ENCODE results near the gene PAQR5.
"Not testable (repeated sequence)": the region's sequence is repeated elsewhere in the genome, so short reads cannot be mapped to it uniquely, and the experiment has no call there.

PAQR5 gene

GRCh38 chr15:69316291-69316690 lies 17.6 kb downstream of the PAQR5 start:
- DNase-seq (ENCODE audit: low read depth) = no peak

GRCh38 chr15:69317392-69317841 lies 18.7 kb downstream of the PAQR5 start:
- DNase-seq (ENCODE audit: low read depth) = no peak

- no peak for DNase-seq (ENCODE audit: low read depth)
Measured at GRCh38 chr15:69318033-69318432, 19.3 kb downstream of the PAQR5 start.

GRCh38 chr15:69319384-69320375 lies 21.0 kb downstream of the PAQR5 start:
- no peak for DNase-seq (ENCODE audit: low read depth)

- no peak for DNase-seq (ENCODE audit: low read depth)
Measured at GRCh38 chr15:69320977-69321554, 22.4 kb downstream of the PAQR5 start.

- peak; percentile 30 for DNase-seq (ENCODE audit: low read depth)
Measured at GRCh38 chr15:69323893-69324430, 25.2 kb downstream of the PAQR5 start.

- no peak for DNase-seq (ENCODE audit: low read depth)
Measured at GRCh38 chr15:69324565-69324964, 25.9 kb downstream of the PAQR5 start.

- DNase-seq (ENCODE audit: low read depth) = no peak
Measured at GRCh38 chr15:69325456-69325971, 26.8 kb downstream of the PAQR5 start.

- DNase-seq (ENCODE audit: low read depth) = no peak
Measured at GRCh38 chr15:69328080-69328479, 29.4 kb downstream of the PAQR5 start.

- no peak for DNase-seq (ENCODE audit: low read depth)
Measured at GRCh38 chr15:69328739-69329138, 30.0 kb downstream of the PAQR5 start.

GRCh38 chr15:69337138-69337537 lies 38.4 kb downstream of the PAQR5 start:
- peak; percentile 79 for DNase-seq (ENCODE audit: low read depth)

GRCh38 chr15:69338535-69339213 lies 40.0 kb downstream of the PAQR5 start:
- DNase-seq (ENCODE audit: low read depth) = peak; percentile 10

- not testable (repeated sequence) for DNase-seq (ENCODE audit: low read depth)
Measured at GRCh38 chr15:69339214-69339543, 40.5 kb downstream of the PAQR5 start.

GRCh38 chr15:69340243-69340900 lies 41.7 kb downstream of the PAQR5 start:
- no peak for DNase-seq (ENCODE audit: low read depth)

- no peak for DNase-seq (ENCODE audit: low read depth)
Measured at GRCh38 chr15:69341356-69341755, 42.6 kb downstream of the PAQR5 start.

- no peak for DNase-seq (ENCODE audit: low read depth)
Measured at GRCh38 chr15:69342460-69343076, 43.9 kb downstream of the PAQR5 start.

GRCh38 chr15:69343133-69343532 lies 44.4 kb downstream of the PAQR5 start:
- DNase-seq (ENCODE audit: low read depth) = no peak

GRCh38 chr15:69344238-69344637 lies 45.5 kb downstream of the PAQR5 start:
- no peak for DNase-seq (ENCODE audit: low read depth)

- DNase-seq (ENCODE audit: low read depth) = peak; percentile 71
Measured at GRCh38 chr15:69346112-69346511, 47.4 kb downstream of the PAQR5 start.

GRCh38 chr15:69351333-69351732 lies 52.6 kb downstream of the PAQR5 start:
- no peak for DNase-seq (ENCODE audit: low read depth)

- no peak for DNase-seq (ENCODE audit: low read depth)
Measured at GRCh38 chr15:69351884-69352283, 53.2 kb downstream of the PAQR5 start.
